ENCODE data around the gene ALG12.

The ALG12 gene

GRCh38 chr22:49865156-49865555 lies 53.1 kb downstream of the ALG12 start:
- Histone ChIP-seq H3K9ac (ENCODE audit: low read length) (no peak overlapping the region), H3F3A (ENCODE audit: insufficient read depth, low read length) (no peaks in the 10 kb centered on the region), H3K79me2 (ENCODE audit: low read length) (peaks cover 99% of the 10 kb centered on the region), H3K27ac (ENCODE audit: low read length) (no peak overlapping the region), H3K4me3 (ENCODE audit: low read length) (no peak overlapping the region), H3K4me1 (ENCODE audit: low read length) (no peaks in the 10 kb centered on the region), H3K27me3 (replicated peaks; ENCODE audit: insufficient read depth, low read length) (no peaks in the 10 kb centered on the region), H4K20me1 (ENCODE audit: insufficient read depth, low read length) (no peaks in the 10 kb centered on the region), H2AFZ (ENCODE audit: low read length) (no peak overlapping the region), H3K4me2 (ENCODE audit: low read depth, low read length) (no peak overlapping the region), H3K36me3 (replicated peaks; ENCODE audit: insufficient read depth, low read length) (0 out of 2 replicates have a peak, but pooled peaks cover 2% of the 10 kb centered on the region), H3K9me3 (replicated peaks; ENCODE audit: insufficient read depth, low read length) (no peaks in the 10 kb centered on the region), H3K9me2 (replicated peaks; ENCODE audit: insufficient read depth, low read length) (no peaks in the 10 kb centered on the region)
- TF ChIP-seq EZH2 (optimal IDR thresholded peaks at IDR 0.05; ENCODE audit: low read depth, low read length) (no peak), EZH2phosphoT487 (IDR thresholded peaks at IDR 0.05; ENCODE audit: low read length) (no peak), CTCF (IDR thresholded peaks at IDR 0.05; ENCODE audit: low read length) (no peak)
- no peak for DNase-seq

DNA sequence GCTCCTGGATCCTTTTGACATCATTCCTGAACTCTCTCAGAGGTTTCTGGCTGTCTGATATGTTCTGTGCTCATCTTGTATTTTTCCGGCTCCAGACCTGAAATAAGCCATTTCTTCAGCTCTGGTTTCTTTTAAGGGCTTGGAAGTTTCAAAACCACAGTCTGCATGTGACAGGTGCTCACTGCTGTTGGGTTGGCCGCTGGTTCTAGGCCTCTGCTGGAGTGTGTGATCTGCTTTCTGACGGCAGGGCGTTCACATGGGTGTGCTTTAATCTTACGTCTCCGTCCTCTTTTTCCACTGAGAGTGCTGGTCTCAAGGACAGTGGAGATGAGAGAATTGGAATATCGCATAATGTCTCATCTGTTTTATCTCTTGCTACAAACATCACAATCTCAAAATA lies 54.3 kb downstream of the ALG12 start:
- H3K9ac ChIP-seq (ENCODE audit: low read length): no peak overlapping the region
- H3K4me2 ChIP-seq (ENCODE audit: low read depth, low read length): no peak overlapping the region
- H3K4me3 ChIP-seq (ENCODE audit: low read length): no peak overlapping the region
- no peaks in the 10 kb centered on the region for H3K9me3 ChIP-seq (replicated peaks; ENCODE audit: insufficient read depth, low read length)
- H3K4me1 ChIP-seq (ENCODE audit: low read length): no peaks in the 10 kb centered on the region
- no peak for TF ChIP-seq EZH2 (optimal IDR thresholded peaks at IDR 0.05; ENCODE audit: low read depth, low read length)
- no peak for TF ChIP-seq EZH2phosphoT487 (IDR thresholded peaks at IDR 0.05; ENCODE audit: low read length)
- no peak for TF ChIP-seq CTCF (IDR thresholded peaks at IDR 0.05; ENCODE audit: low read length)
- no peaks in the 10 kb centered on the region for H3F3A ChIP-seq (ENCODE audit: insufficient read depth, low read length)
- H4K20me1 ChIP-seq (ENCODE audit: insufficient read depth, low read length): peaks cover 2% of the 10 kb centered on the region; the same call in 1 of the 2 replicates
- no peak for DNase-seq
- H3K79me2 ChIP-seq (ENCODE audit: low read length): peaks cover 98% of the 10 kb centered on the region
- no peaks in the 10 kb centered on the region for H3K27me3 ChIP-seq (replicated peaks; ENCODE audit: insufficient read depth, low read length)
- no peak overlapping the region for H3K27ac ChIP-seq (ENCODE audit: low read length)
- no peaks in the 10 kb centered on the region for H3K36me3 ChIP-seq (replicated peaks; ENCODE audit: insufficient read depth, low read length)
- H3K9me2 ChIP-seq (replicated peaks; ENCODE audit: insufficient read depth, low read length): no peaks in the 10 kb centered on the region
- no peak overlapping the region for H2AFZ ChIP-seq (ENCODE audit: low read length)

DNA sequence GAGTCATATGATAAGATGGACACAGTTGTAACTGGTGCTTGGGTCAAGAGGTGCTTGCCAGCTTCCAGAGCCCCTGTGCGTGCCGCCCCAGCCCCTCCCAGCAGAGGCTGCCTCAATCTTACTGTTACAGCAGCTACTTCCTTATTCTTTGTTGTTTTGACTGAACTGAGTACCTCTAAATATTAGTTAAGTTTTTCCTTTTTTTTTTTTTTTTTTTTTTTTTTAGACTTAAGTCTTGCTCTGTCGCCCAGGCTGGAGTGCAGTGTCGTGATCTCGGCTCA lies 55.8 kb downstream of the ALG12 start:
- H3K9me3 ChIP-seq (replicated peaks; ENCODE audit: insufficient read depth, low read length): no peaks in the 10 kb centered on the region
- no peaks in the 10 kb centered on the region for H3K27me3 ChIP-seq (replicated peaks; ENCODE audit: insufficient read depth, low read length)
- DNase-seq: no peak
- no peak overlapping the region for H3K27ac ChIP-seq (ENCODE audit: low read length)
- no peak overlapping the region for H3K4me2 ChIP-seq (ENCODE audit: low read depth, low read length)
- H3K79me2 ChIP-seq (ENCODE audit: low read length): peaks cover 98% of the 10 kb centered on the region
- no peaks in the 10 kb centered on the region for H3K36me3 ChIP-seq (replicated peaks; ENCODE audit: insufficient read depth, low read length)
- TF ChIP-seq EZH2 (optimal IDR thresholded peaks at IDR 0.05; ENCODE audit: low read depth, low read length): no peak
- no peak for TF ChIP-seq CTCF (IDR thresholded peaks at IDR 0.05; ENCODE audit: low read length)
- TF ChIP-seq EZH2phosphoT487 (IDR thresholded peaks at IDR 0.05; ENCODE audit: low read length): no peak
- no peaks in the 10 kb centered on the region for H3K4me1 ChIP-seq (ENCODE audit: low read length)
- no peak overlapping the region for H3K9ac ChIP-seq (ENCODE audit: low read length)
- no peak overlapping the region for H3K4me3 ChIP-seq (ENCODE audit: low read length)
- H3F3A ChIP-seq (ENCODE audit: insufficient read depth, low read length): no peaks in the 10 kb centered on the region
- H2AFZ ChIP-seq (ENCODE audit: low read length): no peak overlapping the region
- H4K20me1 ChIP-seq (ENCODE audit: insufficient read depth, low read length): peaks cover 2% of the 10 kb centered on the region; the same call in 1 of the 2 replicates
- H3K9me2 ChIP-seq (replicated peaks; ENCODE audit: insufficient read depth, low read length): no peaks in the 10 kb centered on the region
